ENCODE measurements around the gene ARHGAP31.
A peak's percentile ranks its signal among the peaks of the same experiment; 100 is the strongest.

Gene ARHGAP31

GRCh38 chr3:119418641-119419040, 124.5 kb downstream of the ARHGAP31 start:
- TF ChIP-seq POLR2A (IDR thresholded peaks at IDR 0.05; ENCODE audit: low read depth, low read length) = no peak
- FAIRE-seq = no peak
- no peak for DNase-seq (ENCODE audit: insufficient read length, low spot score)

GRCh38 chr3:119420196-119420595, 126.0 kb downstream of the ARHGAP31 start:
- no peak for TF ChIP-seq POLR2A (IDR thresholded peaks at IDR 0.05; ENCODE audit: low read depth, low read length)
- DNase-seq (ENCODE audit: insufficient read length, low spot score) (no peak), FAIRE-seq (no peak)

GRCh38 chr3:119427669-119428068, 133.5 kb downstream of the ARHGAP31 start:
- DNase-seq (ENCODE audit: insufficient read length, low spot score) (no peak), FAIRE-seq (no peak)
- no peak for TF ChIP-seq POLR2A (IDR thresholded peaks at IDR 0.05; ENCODE audit: low read depth, low read length)

GRCh38 chr3:119428538-119428937, 134.4 kb downstream of the ARHGAP31 start:
- FAIRE-seq = no peak
- DNase-seq (ENCODE audit: insufficient read length, low spot score) = no peak
- TF ChIP-seq POLR2A (IDR thresholded peaks at IDR 0.05; ENCODE audit: low read depth, low read length) = no peak

- FAIRE-seq (no peak), DNase-seq (ENCODE audit: insufficient read length, low spot score) (no peak)
- no peak for TF ChIP-seq POLR2A (IDR thresholded peaks at IDR 0.05; ENCODE audit: low read depth, low read length)
Observed at GRCh38 chr3:119433613-119434325, 139.6 kb downstream of the ARHGAP31 start.

GRCh38 chr3:119434703-119435102, 140.5 kb downstream of the ARHGAP31 start:
- TF ChIP-seq POLR2A (IDR thresholded peaks at IDR 0.05; ENCODE audit: low read depth, low read length) = no peak
- DNase-seq (ENCODE audit: insufficient read length, low spot score) (no peak), FAIRE-seq (no peak)

GRCh38 chr3:119436977-119437376, 142.8 kb downstream of the ARHGAP31 start:
- FAIRE-seq (no peak), DNase-seq (ENCODE audit: insufficient read length, low spot score) (no peak)
- no peak for TF ChIP-seq POLR2A (IDR thresholded peaks at IDR 0.05; ENCODE audit: low read depth, low read length)

GRCh38 chr3:119437691-119438258, 143.6 kb downstream of the ARHGAP31 start:
- TF ChIP-seq POLR2A (IDR thresholded peaks at IDR 0.05; ENCODE audit: low read depth, low read length) = no peak
- no peak for FAIRE-seq
- no peak for DNase-seq (ENCODE audit: insufficient read length, low spot score)

- TF ChIP-seq POLR2A (IDR thresholded peaks at IDR 0.05; ENCODE audit: low read depth, low read length) = no peak
- no peak for DNase-seq (ENCODE audit: insufficient read length, low spot score)
- FAIRE-seq = no peak
Observed at GRCh38 chr3:119443179-119443578, 149.0 kb downstream of the ARHGAP31 start.

- no peak for FAIRE-seq
- DNase-seq (ENCODE audit: insufficient read length, low spot score) = no peak
- no peak for TF ChIP-seq POLR2A (IDR thresholded peaks at IDR 0.05; ENCODE audit: low read depth, low read length)
Observed at GRCh38 chr3:119444590-119444989, 150.4 kb downstream of the ARHGAP31 start.

- no peak for FAIRE-seq
Observed at GRCh38 chr3:119453822-119454221, 159.6 kb downstream of the ARHGAP31 start.

GRCh38 chr3:119456469-119456868, 162.3 kb downstream of the ARHGAP31 start:
- no peak for DNase-seq (ENCODE audit: insufficient read length, low spot score)
- FAIRE-seq = no peak
- no peak for TF ChIP-seq POLR2A (IDR thresholded peaks at IDR 0.05; ENCODE audit: low read depth, low read length)

More at GRCh38 chr3:119453822-119454221, 159.6 kb downstream of the ARHGAP31 start:
- TF ChIP-seq POLR2A (IDR thresholded peaks at IDR 0.05; ENCODE audit: low read depth, low read length) = no peak
- no peak for DNase-seq (ENCODE audit: insufficient read length, low spot score)

GRCh38 chr3:119457246-119457645, 163.1 kb downstream of the ARHGAP31 start:
- DNase-seq (ENCODE audit: insufficient read length, low spot score) (no peak), FAIRE-seq (no peak)
- TF ChIP-seq POLR2A (IDR thresholded peaks at IDR 0.05; ENCODE audit: low read depth, low read length) = no peak

GRCh38 chr3:119463171-119464169, 169.3 kb downstream of the ARHGAP31 start, which contains the start of gene TMEM39A:
TMEM39A (minus strand) TSS chr3:119463615; CDS start chr3:119462074, 1,541 bp downstream.
- TF ChIP-seq POLR2A (IDR thresholded peaks at IDR 0.05; ENCODE audit: low read depth, low read length) = peak; percentile 90
- FAIRE-seq = peak; percentile 99
- peak; percentile 97 for DNase-seq (ENCODE audit: insufficient read length, low spot score)
